AG10803 (cell line): ENCODE measurements around the gene MED12L.

ENCODE experiments used
- DNase-seq: peaks from one replicate; pipeline ENCODE4 v3.0.0; 2010; ENCODE audit warnings: low read depth
- H3K4me3 ChIP-seq: 2 replicates; pipeline ENCODE4 v1.5.1; 2011; ENCODE audit warnings: mild to moderate bottlenecking, low read length, control low read depth
- TF ChIP-seq, protein P1 (sequence below): conservative IDR thresholded peaks from 2 replicates; pipeline ENCODE4 v1.5.1; 2011; ENCODE audit warnings: mild to moderate bottlenecking, low read length, control low read depth, inconsistent platforms

The MED12L gene

DNA sequence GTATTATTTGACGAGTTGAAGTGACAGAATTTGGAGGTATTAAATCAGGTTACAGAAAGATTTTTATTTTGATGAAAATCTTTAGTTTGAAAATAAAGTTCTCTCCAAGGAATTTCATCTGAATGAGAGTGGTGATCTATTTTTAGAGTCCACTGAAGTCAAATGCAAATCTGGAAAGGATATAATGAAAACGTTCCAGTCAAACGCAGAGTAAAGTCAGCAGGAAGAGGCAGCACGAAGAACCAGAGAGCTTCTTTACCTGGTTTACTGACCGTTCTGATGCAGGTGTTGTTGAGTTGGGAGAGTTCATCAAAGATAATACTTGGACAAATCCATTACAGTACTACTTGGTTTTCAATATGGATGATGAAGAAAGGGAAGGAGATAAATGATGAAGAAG, 184.2 kb downstream of the MED12L start:
- DNase-seq = no peak
- no peak overlapping the region for H3K4me3 ChIP-seq
- TF ChIP-seq, protein P1, sequence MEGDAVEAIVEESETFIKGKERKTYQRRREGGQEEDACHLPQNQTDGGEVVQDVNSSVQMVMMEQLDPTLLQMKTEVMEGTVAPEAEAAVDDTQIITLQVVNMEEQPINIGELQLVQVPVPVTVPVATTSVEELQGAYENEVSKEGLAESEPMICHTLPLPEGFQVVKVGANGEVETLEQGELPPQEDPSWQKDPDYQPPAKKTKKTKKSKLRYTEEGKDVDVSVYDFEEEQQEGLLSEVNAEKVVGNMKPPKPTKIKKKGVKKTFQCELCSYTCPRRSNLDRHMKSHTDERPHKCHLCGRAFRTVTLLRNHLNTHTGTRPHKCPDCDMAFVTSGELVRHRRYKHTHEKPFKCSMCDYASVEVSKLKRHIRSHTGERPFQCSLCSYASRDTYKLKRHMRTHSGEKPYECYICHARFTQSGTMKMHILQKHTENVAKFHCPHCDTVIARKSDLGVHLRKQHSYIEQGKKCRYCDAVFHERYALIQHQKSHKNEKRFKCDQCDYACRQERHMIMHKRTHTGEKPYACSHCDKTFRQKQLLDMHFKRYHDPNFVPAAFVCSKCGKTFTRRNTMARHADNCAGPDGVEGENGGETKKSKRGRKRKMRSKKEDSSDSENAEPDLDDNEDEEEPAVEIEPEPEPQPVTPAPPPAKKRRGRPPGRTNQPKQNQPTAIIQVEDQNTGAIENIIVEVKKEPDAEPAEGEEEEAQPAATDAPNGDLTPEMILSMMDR = no peak

- TF ChIP-seq, protein P1 = no peak
- DNase-seq = no peak
- H3K4me3 ChIP-seq = no peak overlapping the region
Observed at GRCh38 chr3:151275091-151275490, 189.6 kb downstream of the MED12L start.

DNA sequence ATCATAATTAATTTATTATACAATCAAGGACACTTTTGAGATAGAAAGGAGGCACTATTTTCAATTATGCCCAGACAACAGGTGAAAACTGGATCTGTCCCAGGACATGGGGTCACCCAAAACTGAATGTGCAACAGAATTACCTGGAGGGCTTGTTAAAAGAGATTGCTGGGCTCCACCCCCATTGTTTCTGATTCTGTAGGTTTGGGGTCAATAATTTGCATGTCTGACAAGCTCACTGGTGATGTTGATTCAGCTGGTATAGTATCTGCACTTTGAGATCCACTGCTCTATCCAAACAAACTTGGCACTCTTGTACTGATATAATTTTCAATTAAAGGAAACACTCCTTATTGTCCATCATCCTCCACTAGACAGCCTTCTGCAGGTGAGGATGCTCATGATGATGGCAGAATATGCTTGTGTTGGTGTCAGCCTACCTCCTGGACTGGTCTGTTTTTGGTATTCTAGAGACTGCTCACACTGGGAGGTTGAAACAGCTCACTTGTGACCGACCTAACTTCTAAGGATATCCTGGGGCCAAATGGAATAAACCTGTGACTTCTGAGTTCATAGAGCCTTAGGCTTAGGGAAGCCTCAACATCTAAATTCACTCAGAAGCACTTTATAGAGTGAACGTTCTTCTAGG, 190.7 kb downstream of the MED12L start:
- H3K4me3 ChIP-seq = no peak overlapping the region
- TF ChIP-seq, protein P1 = no peak
- DNase-seq = no peak

DNA sequence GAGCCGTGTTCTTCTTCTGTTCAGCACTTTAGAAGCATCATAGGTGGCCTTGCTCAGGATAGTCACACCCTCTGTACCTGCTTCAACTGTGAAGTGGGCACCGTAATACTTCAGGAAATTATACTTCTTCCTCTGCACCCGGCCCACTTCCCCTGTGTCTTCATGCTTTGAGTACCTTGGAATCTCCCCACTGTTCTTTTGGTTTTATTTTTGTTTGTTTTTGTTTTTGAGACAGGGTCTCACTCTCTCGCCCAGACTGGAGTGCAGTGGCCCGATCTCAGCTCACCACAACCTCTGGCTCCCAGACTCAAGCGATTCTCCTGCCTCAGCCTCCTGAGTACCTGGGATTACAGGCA, 191.2 kb downstream of the MED12L start:
- no peak overlapping the region for H3K4me3 ChIP-seq
- DNase-seq = no peak
- TF ChIP-seq, protein P1 = no peak

GRCh38 chr3:151278230-151278629, 192.8 kb downstream of the MED12L start, which contains the start of gene P2RY14:
Gene P2RY14 (minus strand): TSS chr3:151278542. CDS start chr3:151214316, 64,226 bp downstream.
- DNase-seq = no peak
- TF ChIP-seq, protein P1 = no peak
- no peak within 1 kb of the TSS for H3K4me3 ChIP-seq

- TF ChIP-seq, protein P1 = no peak
- no peak overlapping the region for H3K4me3 ChIP-seq
- DNase-seq = no peak
Observed at GRCh38 chr3:151281671-151282324, 196.3 kb downstream of the MED12L start.

GRCh38 chr3:151282921-151283320, 197.5 kb downstream of the MED12L start:
- DNase-seq = peak; percentile 57
- H3K4me3 ChIP-seq = no peak overlapping the region
- TF ChIP-seq, protein P1 = peak; percentile 76
